HCT116 (cell line): Measurements from ENCODE around the gene TERT. TPM values are rescaled to one million over a fixed set of nuclear protein-coding genes. Genes with fewer than 3 reads are reported as not detected.

Experiments used
- ATAC-seq: fragments of 200-7000 bp; cut with Tn5 transposase; 2 replicates; pipeline ENCODE4 v1.9.1; 2020; ENCODE audit warnings: mild to moderate bottlenecking, moderate library complexity
- BruUV-seq: library from RNA; stranded (reverse); fragments of 400-500 nt; replicated peaks from 2 replicates; lab custom pipeline; 2021; lab: Mats Ljungman, UMichigan
- CTCF ChIA-PET: fragments of 300-600 bp; sonication (Branson Sonifier 250); formaldehyde crosslinking; loops from one replicate; lab custom pipeline; 2021; ENCODE audit warnings: antibody characterized with exemption; lab: Charles Lee
- POLR2A ChIA-PET: fragments of 300-600, 350-600 bp; sonication (Branson Sonifier 250); formaldehyde crosslinking; loops from one replicate; lab custom pipeline; 2021; ENCODE audit warnings: antibody characterized with exemption; lab: Charles Lee
- RAD21 ChIA-PET, 2 experiments: fragments of 300-600 bp; sonication (Branson Sonifier 250); formaldehyde crosslinking; loops; one replicate each; lab custom pipeline; 2023; ENCODE audit warnings: low total read pairs in 2 of 2; ENCODE audit not compliant: uncharacterized antibody in 2 of 2, unreplicated experiment in 2 of 2, low non-redundant PET in 1 of 2; lab: Charles Lee
- DNase-seq: peaks from one replicate; pipeline ENCODE4 v3.0.0-alpha.2; 2010; ENCODE audit warnings: low read depth, low spot score
- H2AFZ ChIP-seq: fragments of 200-600 bp; shearing (Covaris generic), sonication (generic); 2 replicates; pipeline ENCODE4 v1.6.1; 2017; ENCODE audit warnings: low read depth, mixed run types, mixed read lengths, antibody characterized with exemption, low read length; ENCODE audit not compliant: poor library complexity, severe bottlenecking
- H3K27ac ChIP-seq: 2 replicates; pipeline ENCODE4 v1.5.1; 2012; ENCODE audit warnings: low read depth, low read length
- H3K27me3 ChIP-seq: fragments of 200-600 bp; sonication (generic); 2 replicates; pipeline ENCODE4 v1.6.1; 2016; ENCODE audit warnings: mixed run types, low read length, mixed read lengths; ENCODE audit not compliant: insufficient read depth
- H3K36me3 ChIP-seq, 2 experiments: fragments of 200-500 bp in 1 of 2; fragments of 200-600 bp in 1 of 2; sonication (Bioruptor generic) in 1 of 2; sonication (generic) in 1 of 2; 2 replicates each; pipeline versions ENCODE4 v1.5.1 to v1.6.1; 2014 to 2016; ENCODE audit warnings: low read length in 2 of 2, inconsistent platforms in 1 of 2, mixed read lengths in 1 of 2, mixed run types in 1 of 2; ENCODE audit not compliant: insufficient read depth in 2 of 2, control insufficient read depth in 1 of 2
- H3K4me1 ChIP-seq, 2 experiments: fragments of 200-600 bp in 1 of 2; sonication (generic) in 1 of 2; 2 replicates each; pipeline versions ENCODE4 v1.5.1 to v1.6.1; 2012 to 2017; ENCODE audit warnings: low read length in 2 of 2, inconsistent platforms in 1 of 2, mild to moderate bottlenecking in 1 of 2, mixed read lengths in 1 of 2, mixed run types in 1 of 2, moderate library complexity in 1 of 2; ENCODE audit not compliant: insufficient read depth in 2 of 2, control insufficient read depth in 1 of 2
- H3K4me2 ChIP-seq: fragments of 200-600 bp; sonication (generic); 2 replicates; pipeline ENCODE4 v1.6.1; 2017; ENCODE audit warnings: mixed run types, low read length, mixed read lengths
- H3K4me3 ChIP-seq, 2 experiments: fragments of 200-600 bp in 1 of 2; sonication (generic) in 1 of 2; replicated peaks in 1 of 2; 2 replicates each; pipeline ENCODE4 v1.5.1; 2011 to 2016; ENCODE audit warnings: low read length in 2 of 2, control low read depth in 1 of 2, low read depth in 1 of 2, mild to moderate bottlenecking in 1 of 2, mixed read lengths in 1 of 2, mixed run types in 1 of 2
- H3K79me2 ChIP-seq: fragments of 200-600 bp; sonication (generic); 2 replicates; pipeline ENCODE4 v1.6.1; 2017; ENCODE audit warnings: mild to moderate bottlenecking, mixed run types, low read length, moderate library complexity, mixed read lengths; ENCODE audit not compliant: insufficient read depth
- H3K9ac ChIP-seq: fragments of 200-600 bp; sonication (generic); 2 replicates; pipeline ENCODE4 v1.6.1; 2016; ENCODE audit warnings: low read length, mixed read lengths
- H3K9me2 ChIP-seq: fragments of 200-600 bp; sonication (generic), shearing (Covaris generic); 2 replicates; pipeline ENCODE4 v1.6.1; 2017; ENCODE audit warnings: mixed run types, mild to moderate bottlenecking, moderate library complexity; ENCODE audit not compliant: insufficient read depth
- H3K9me3 ChIP-seq, 2 experiments: fragments of 200-500 bp in 1 of 2; fragments of 200-600 bp in 1 of 2; sonication (Bioruptor generic) in 1 of 2; sonication (generic) in 1 of 2; 2 replicates each; pipeline ENCODE4 v1.6.1; 2014 to 2017; ENCODE audit warnings: low read length in 2 of 2, mixed read lengths in 2 of 2, inconsistent platforms in 1 of 2, low read depth in 1 of 2, mild to moderate bottlenecking in 1 of 2, mixed run types in 1 of 2, moderate library complexity in 1 of 2; ENCODE audit not compliant: control insufficient read depth in 1 of 2, insufficient read depth in 1 of 2
- H4K20me1 ChIP-seq: fragments of 200-600 bp; sonication (generic), shearing (Covaris generic); 2 replicates; pipeline ENCODE4 v1.6.1; 2017; ENCODE audit warnings: mixed run types, mild to moderate bottlenecking, moderate library complexity; ENCODE audit not compliant: insufficient read depth
- CEBPB ChIP-seq: IDR thresholded peaks from 2 replicates; pipeline ENCODE4 v1.6.1; 2012; ENCODE audit warnings: low read depth
- EGR1 ChIP-seq: IDR thresholded peaks from 2 replicates; pipeline ENCODE4 v1.6.1; 2012; ENCODE audit warnings: low read depth
- ELF1 ChIP-seq: IDR thresholded peaks from 2 replicates; pipeline ENCODE4 v1.6.1; 2012; ENCODE audit warnings: low read depth, borderline replicate concordance
- FOSL1 ChIP-seq: IDR thresholded peaks from 2 replicates; pipeline ENCODE4 v1.6.1; 2012; ENCODE audit warnings: low read depth
- JUND ChIP-seq: IDR thresholded peaks from 2 replicates; pipeline ENCODE4 v1.6.1; 2012
- MAX ChIP-seq: IDR thresholded peaks from 2 replicates; pipeline ENCODE4 v1.6.1; 2012
- POLR2A ChIP-seq: IDR thresholded peaks from 2 replicates; pipeline ENCODE4 v1.7.0; 2011; ENCODE audit warnings: borderline replicate concordance; ENCODE audit not compliant: insufficient read depth, insufficient read length; ENCODE audit errors: extremely low read depth
- RAD21 ChIP-seq: IDR thresholded peaks from 2 replicates; pipeline ENCODE4 v1.6.1; 2012; ENCODE audit warnings: low read depth, mild to moderate bottlenecking
- SIN3A ChIP-seq: IDR thresholded peaks from 2 replicates; pipeline ENCODE4 v1.6.1; 2012; ENCODE audit warnings: low read depth
- SP1 ChIP-seq: IDR thresholded peaks from 2 replicates; pipeline ENCODE4 v1.6.1; 2012; ENCODE audit warnings: low read depth
- SRF ChIP-seq: IDR thresholded peaks from 2 replicates; pipeline ENCODE4 v1.6.1; 2012; ENCODE audit warnings: low read depth
- TCF7L2 ChIP-seq: IDR thresholded peaks from 2 replicates; pipeline ENCODE4 v1.7.0; 2011; ENCODE audit warnings: borderline replicate concordance, inconsistent platforms; ENCODE audit not compliant: insufficient read depth, insufficient read length; ENCODE audit errors: extremely low read depth
- ZBTB33 ChIP-seq: IDR thresholded peaks from 2 replicates; pipeline ENCODE4 v1.6.1; 2011; ENCODE audit warnings: mild to moderate bottlenecking, low read length, moderate library complexity; ENCODE audit not compliant: insufficient replicate concordance; ENCODE audit errors: extremely low read depth
- ZFX ChIP-seq: fragments of 450-650 bp; IDR thresholded peaks from 2 replicates; pipeline ENCODE4 v1.6.1; 2017
- ZNF274 ChIP-seq: fragments of 200-500 bp; sonication (Bioruptor generic); IDR thresholded peaks from 2 replicates; pipeline ENCODE4 v1.6.1; 2014; ENCODE audit warnings: mild to moderate bottlenecking, low read depth, low read length, inconsistent platforms
- intact Hi-C: fragments of 100-400 bp; cut with micrococcal nuclease; formaldehyde crosslinking; loops from 2 replicates; pipeline ENCODE4 v1.10.0; 2022
- total RNA-seq: library from RNA; stranded (reverse); gene quantifications from one replicate; pipeline ENCODE4 v1.2.1, GENCODE V29; 2021; ENCODE audit not compliant: unreplicated experiment
- TF ChIP-seq, protein P1 (sequence below): IDR thresholded peaks from 2 replicates; pipeline ENCODE4 v1.6.1; 2012

Gene TERT
- total RNA-seq, 1 experiment from 2014 or later, result 6.9 TPM

DNA sequence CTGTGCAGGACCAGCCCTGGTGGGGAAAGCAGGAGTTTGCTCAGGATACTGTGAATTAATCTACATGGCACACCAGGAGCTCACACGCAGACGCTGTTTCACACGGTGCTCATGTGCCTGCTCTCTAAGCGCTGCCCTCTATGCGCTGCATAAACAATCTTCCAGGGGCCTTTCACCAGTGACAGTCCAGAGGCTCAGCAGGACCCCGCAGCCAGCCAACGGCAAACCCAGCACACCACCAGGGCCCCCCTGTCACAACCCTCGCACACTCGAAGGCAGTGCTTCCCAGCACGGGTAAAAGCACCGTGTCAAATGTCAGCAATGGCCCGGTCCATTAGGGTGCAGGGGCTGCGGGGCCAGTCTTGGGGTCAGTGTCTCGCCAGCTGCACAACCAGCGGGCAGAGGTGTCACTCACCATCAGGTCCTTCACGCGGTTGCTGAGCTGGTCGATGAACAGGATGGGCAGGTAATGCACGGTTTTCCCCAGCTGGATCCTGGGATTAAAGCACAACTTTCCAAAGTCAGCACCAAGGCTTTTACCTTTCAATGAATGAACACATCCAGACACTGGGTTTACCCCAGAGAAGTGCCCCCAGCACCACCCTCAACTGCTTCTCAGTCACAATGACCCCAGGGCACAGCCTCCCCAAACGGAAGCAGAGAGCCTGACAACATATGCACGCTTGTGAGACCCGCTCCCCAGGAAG lies 42.8 kb upstream of the TERT start:
- ChIA-PET RAD21 (no interaction called here), CTCF (no interaction called here), POLR2A (no interaction called here)
- TF ChIP-seq ELF1 (no peak), SRF (no peak), SIN3A (no peak), RAD21 (no peak), EGR1 (no peak), MAX (no peak), ZFX (no peak), TCF7L2 (no peak), ZNF274 (no peak), FOSL1 (no peak), ZBTB33 (no peak), SP1 (no peak), CEBPB (no peak), JUND (no peak), POLR2A (no peak)
- TF ChIP-seq, protein P1, sequence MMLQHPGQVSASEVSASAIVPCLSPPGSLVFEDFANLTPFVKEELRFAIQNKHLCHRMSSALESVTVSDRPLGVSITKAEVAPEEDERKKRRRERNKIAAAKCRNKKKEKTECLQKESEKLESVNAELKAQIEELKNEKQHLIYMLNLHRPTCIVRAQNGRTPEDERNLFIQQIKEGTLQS, result no peak
- Histone ChIP-seq H4K20me1 (no peaks in the 10 kb centered on the region), H3K27me3 (no peaks in the 10 kb centered on the region), H3K27ac (no peak overlapping the region), H2AFZ (no peak overlapping the region), H3K9me2 (no peaks in the 10 kb centered on the region), H3K36me3 (peaks cover 33 to 66% of the 10 kb centered on the region in 2 experiments), H3K9me3 (no peaks in the 10 kb centered on the region), H3K4me1 (no peaks in the 10 kb centered on the region), H3K4me3 (no peak overlapping the region), H3K4me2 (no peak overlapping the region), H3K79me2 (peaks cover 62% of the 10 kb centered on the region), H3K9ac (no peak overlapping the region)
- DNase-seq, result no peak
- intact Hi-C loops, result no loop called here
- BruUV-seq, result no TSS peak
- no peak for ATAC-seq
